Heart right ventricle (tissue), 16 donors: ENCODE measurements around the gene FBXO45. TPM values are rescaled to one million over a fixed set of nuclear protein-coding genes. Genes with fewer than 3 reads are reported as not detected.
A peak's percentile ranks its signal among the peaks of the same experiment; 100 is the strongest.
"Not testable (repeated sequence)": the region's sequence is repeated elsewhere in the genome, so short reads cannot be mapped to it uniquely, and the experiment has no call there.

Source experiments
- ATAC-seq, 8 donors: fragments of 200-7000 bp; cut with Tn5 transposase; one replicate each; pipeline ENCODE4 v1.9.1; 2020; ENCODE audit warnings: mild to moderate bottlenecking in 8 of 8, moderate library complexity in 8 of 8, moderate number of reproducible peaks in 1 of 8
- DNase-seq, 2 donors: peaks; one replicate each; pipeline ENCODE4 v3.0.0-alpha.2; 2020
- H3K27ac ChIP-seq, 10 donors: fragments of 200-600 bp; sonication (generic) in 2 of 10; one replicate each; pipeline versions ENCODE4 v1.5.0 to v1.8.0; 2020 to 2022; ENCODE audit warnings: mild to moderate bottlenecking in 3 of 10
- H3K27me3 ChIP-seq, 7 donors: fragments of 200-600 bp; one replicate each; pipeline ENCODE4 v1.8.0; 2021 to 2022; ENCODE audit warnings: mild to moderate bottlenecking in 2 of 7
- H3K36me3 ChIP-seq, 9 donors: fragments of 200-600 bp; sonication (generic) in 1 of 9; one replicate each; pipeline versions ENCODE4 v1.5.0 to v1.8.0; 2020 to 2022; ENCODE audit warnings: mild to moderate bottlenecking in 2 of 9
- H3K4me1 ChIP-seq, 9 donors: fragments of 200-600 bp; sonication (generic) in 1 of 9; one replicate each; pipeline versions ENCODE4 v1.5.0 to v1.8.0; 2020 to 2022; ENCODE audit warnings: mild to moderate bottlenecking in 4 of 9
- H3K4me3 ChIP-seq, 10 donors: fragments of 200-600 bp; sonication (generic) in 2 of 10; one replicate each; pipeline versions ENCODE4 v1.5.0 to v1.8.0; 2020 to 2022; ENCODE audit warnings: mild to moderate bottlenecking in 7 of 10, moderate library complexity in 2 of 10
- H3K9me3 ChIP-seq, 11 donors: fragments of 200-600 bp in 10 of 11; sonication (generic) in 2 of 11; one replicate each; pipeline versions ENCODE4 v1.5.0 to v1.8.0; 2013 to 2022; ENCODE audit warnings: mild to moderate bottlenecking in 2 of 11, control low read depth in 1 of 11, moderate library complexity in 1 of 11
- CTCF ChIP-seq, 9 donors: fragments of 200-600 bp; sonication (generic) in 2 of 9; IDR thresholded peaks; one replicate each; pipeline versions ENCODE4 v1.5.0 to v1.8.0; 2021 to 2022; ENCODE audit warnings: antibody characterized with exemption in 9 of 9, mild to moderate bottlenecking in 5 of 9, moderate library complexity in 1 of 9
- WGBS, 2 donors: extraction: QIAGEN DNeasy Blood & Tissue Kit; methylation state at CpG; one replicate each; pipeline ENCODE4 v1.1.7; 2013; ENCODE audit warnings: inconsistent platforms in 1 of 2; 5-methylcytosine and 5-hydroxymethylcytosine counted together
- intact Hi-C, 10 donors: fragments of 100-400 bp; cut with DNase I; formaldehyde crosslinking; loops; one replicate each; pipeline versions ENCODE4 v1.11.1 to v1.14.2; 2022
- polyA plus RNA-seq, 2 donors: library from polyadenylated mRNA; stranded (reverse); fragments of 200-250 nt; gene quantifications; one replicate each; pipeline ENCODE4 v1.2.3, GENCODE V29; 2013
- total RNA-seq, 10 donors: library from RNA; stranded (reverse); fragmentation: NEBNext Ultra II Directional in 3 of 10; extraction: Animal tissue kit (Norgen Biotek cat#: 25700) in 3 of 10; gene quantifications; one replicate each; pipeline versions ENCODE4 v1.2.1 to v1.2.4, GENCODE V29; 2021 to 2023
- donor health status: Arrhythmogenic right ventricular cardiomyopathy.
- donor health status: ischemic (EF 13 %, LVEDD 7.1; RV severe dilation, severe dysfunction).
- donor health status: healthy with polysubstance abuse.
- donor health status: DM: no; HTN: yes; CAD: no.
- donor health status: DM: no; HTN: no; CAD: no.
- donor health status: ischemic (EF 25% LVEDD 6.9; RV normal size, moderate dysfunction).
- donor health status: ischemic (EF 25% LVEDD 5.7; RV mildly dilated, moderate dysfunction).
- donor health status: healthy.
- donor health status: DM: yes; HTN: yes; CAD: no.
- donor health status: Ischemic cardiomyopathy.
- donor health status: ischemic (EF 35%, LVEDD 5.7; RV mildly dilated, moderate dysfunction).
- donor health status: nonischemic (EF 11% LVEDD 7.7; RV severe dilation, severe dysfunction).
- donor health status: DM: yes; HTN: yes; CAD: no.
- donor health status: PGD.
- donor health status: ischemic (EF 29% LVEDD 5.4; RV normal size, mild dysfunction).
- donor health status: nonischemic (EF 23%, LVEDD 6.1; RV moderate dilation, normal function).

FBXO45 gene
- total and polyA plus RNA-seq, 12 donors = 2.0 to 10.2 (median 5.8) TPM

GRCh38 chr3:196609805-196610515 is 41.5 kb downstream of the FBXO45 start:
- no peak for TF ChIP-seq CTCF (IDR thresholded peaks at IDR 0.05)
- ATAC-seq (no peak), DNase-seq (no peak)
- Histone ChIP-seq H3K9me3 (peaks cover 0 to 13% (median 0%) of the 10 kb centered on the region in 11 donors), H3K27ac (peak overlapping the region in 9 of 10 donors; percentile 3 to 91 (median 49)), H3K4me1 (peaks cover 3 to 48% (median 29%) of the 10 kb centered on the region in 9 donors), H3K4me3 (peak overlapping the region in 1 of 10 donors; percentile 8), H3K36me3 (no peaks in the 10 kb centered on the region), H3K27me3 (peaks cover 0 to 10% (median 0%) of the 10 kb centered on the region in 7 donors)
- WGBS, 2 donors = 80 to 82% methylated on average over 6 of the region's 6 CpGs
- intact Hi-C loops = loop anchor here (1.0 to 10.0 kb wide), 9 partner anchors 42 to 365 kb away; no protein-coding TSS in a partner anchor

GRCh38 chr3:196611761-196612483 is 43.5 kb downstream of the FBXO45 start:
- intact Hi-C loops = loop anchor here in 2 of 10 donors (1.0 to 5.0 kb wide), 4 partner anchors 20 to 75 kb away; no protein-coding TSS in a partner anchor
- Histone ChIP-seq H3K9me3 (peaks cover 0 to 13% (median 0%) of the 10 kb centered on the region in 11 donors), H3K36me3 (no peaks in the 10 kb centered on the region), H3K4me3 (peak overlapping the region in 4 of 10 donors; percentile 14 to 30 (median 22)), H3K27ac (peak overlapping the region in 9 of 10 donors; percentile 52 to 91 (median 83)), H3K4me1 (peaks cover 3 to 48% (median 29%) of the 10 kb centered on the region in 9 donors), H3K27me3 (no peaks in the 10 kb centered on the region)
- no peak for TF ChIP-seq CTCF (IDR thresholded peaks at IDR 0.05)
- 47 to 60% methylated on average over 10 of the region's 10 CpGs for WGBS, 2 donors
- DNase-seq = peak in 1 of 2 donors; percentile 28
- peak; percentile 59 to 87 (median 70) for ATAC-seq

GRCh38 chr3:196615234-196615633 is 46.8 kb downstream of the FBXO45 start:
- intact Hi-C loops, H3K27me3 ChIP-seq, H3K4me3 ChIP-seq, H3K9me3 ChIP-seq, H3K27ac ChIP-seq, ATAC-seq, H3K36me3 ChIP-seq, DNase-seq: not testable (repeated sequence)
- 96 to 98% methylated on average over 6 of the region's 6 CpGs for WGBS, 2 donors
- peaks cover 3 to 52% (median 25%) of the 10 kb centered on the region in 9 donors for H3K4me1 ChIP-seq

- H3K4me3 ChIP-seq = no peak overlapping the region
- 65 to 68% methylated on average over 5 of the region's 5 CpGs for WGBS, 2 donors
- no peaks in the 10 kb centered on the region for H3K36me3 ChIP-seq
- H3K9me3 ChIP-seq = no peaks in the 10 kb centered on the region
- ATAC-seq (no peak), DNase-seq (no peak)
- H3K27me3 ChIP-seq = no peaks in the 10 kb centered on the region
- peaks cover 0 to 45% (median 19%) of the 10 kb centered on the region in 9 donors for H3K4me1 ChIP-seq
- intact Hi-C loops = no loop called here
- no peak for TF ChIP-seq CTCF (IDR thresholded peaks at IDR 0.05)
- peak overlapping the region in 2 of 10 donors; percentile 36 to 46 for H3K27ac ChIP-seq
Observed at GRCh38 chr3:196617256-196617655, 48.8 kb downstream of the FBXO45 start.
